ENCODE measurements around the gene OR6S1. TPM values are rescaled to one million over a fixed set of nuclear protein-coding genes. Genes with fewer than 3 reads are reported as not detected.

The OR6S1 gene
- total RNA-seq, 1 donor from 2014 or later = not detected

GRCh38 chr14:20686386-20687143, 45.1 kb upstream of the OR6S1 start:
- DNase-seq (ENCODE audit: low spot score, unreplicated experiment) = no peak
- Mint-ChIP-seq H3K4me3 (ENCODE audit: low read depth) (peak overlapping the region; percentile 58), H3K27me3 (no peaks in the 10 kb centered on the region), H3K4me1 (ENCODE audit: low read depth) (peaks cover 39% of the 10 kb centered on the region), H3K9me3 (ENCODE audit: low read depth) (no peaks in the 10 kb centered on the region), H3K36me3 (ENCODE audit: insufficient read depth) (no peaks in the 10 kb centered on the region), H3K27ac (peak overlapping the region; percentile 81)
- TF ChIP-seq CTCF (IDR thresholded peaks at IDR 0.05; ENCODE audit: unreplicated experiment) = no peak

- DNase-seq (ENCODE audit: low spot score, unreplicated experiment) = no peak
- H3K9me3 Mint-ChIP-seq (ENCODE audit: low read depth) = no peaks in the 10 kb centered on the region
- no peaks in the 10 kb centered on the region for H3K36me3 Mint-ChIP-seq (ENCODE audit: insufficient read depth)
- no peaks in the 10 kb centered on the region for H3K27me3 Mint-ChIP-seq
- peak overlapping the region; percentile 88 for H3K27ac Mint-ChIP-seq
- no peak for TF ChIP-seq CTCF (IDR thresholded peaks at IDR 0.05; ENCODE audit: unreplicated experiment)
- H3K4me3 Mint-ChIP-seq (ENCODE audit: low read depth) = no peak overlapping the region
- peaks cover 48% of the 10 kb centered on the region for H3K4me1 Mint-ChIP-seq (ENCODE audit: low read depth)
These were observed 43.4 kb upstream of the OR6S1 start for GRCh38 chr14:20684662-20685456.

- H3K27ac Mint-ChIP-seq = peak within 1 kb of the TSS; percentile 88
- no peak within 1 kb of the TSS for H3K4me3 Mint-ChIP-seq (ENCODE audit: low read depth)
- H3K36me3 Mint-ChIP-seq (ENCODE audit: insufficient read depth) = no peaks in the 10 kb centered on the region
- DNase-seq (ENCODE audit: low spot score, unreplicated experiment) = peak; percentile 66
- TF ChIP-seq CTCF (IDR thresholded peaks at IDR 0.05; ENCODE audit: unreplicated experiment) = no peak
- H3K9me3 Mint-ChIP-seq (ENCODE audit: low read depth) = no peaks in the 10 kb centered on the region
- no peaks in the 10 kb centered on the region for H3K27me3 Mint-ChIP-seq
- peaks cover 48% of the 10 kb centered on the region for H3K4me1 Mint-ChIP-seq (ENCODE audit: low read depth)
These were observed 42.6 kb upstream of the OR6S1 start, which contains the start of gene RNASE4 for GRCh38 chr14:20683891-20684661. Gene RNASE4 (plus strand): TSS chr14:20684560. CDS start chr14:20699372, 14,812 bp downstream.

GRCh38 chr14:20683125-20683890, 41.8 kb upstream of the OR6S1 start:
- Mint-ChIP-seq H3K27me3 (no peaks in the 10 kb centered on the region), H3K4me3 (ENCODE audit: low read depth) (no peak overlapping the region), H3K9me3 (ENCODE audit: low read depth) (no peaks in the 10 kb centered on the region), H3K4me1 (ENCODE audit: low read depth) (peaks cover 44% of the 10 kb centered on the region), H3K27ac (no peak overlapping the region), H3K36me3 (ENCODE audit: insufficient read depth) (no peaks in the 10 kb centered on the region)
- TF ChIP-seq CTCF (IDR thresholded peaks at IDR 0.05; ENCODE audit: unreplicated experiment) = no peak
- DNase-seq (ENCODE audit: low spot score, unreplicated experiment) = peak; percentile 51
